Vagina (tissue), 2 donors: ENCODE results near the gene PVALB. TPM values are rescaled to one million over a fixed set of nuclear protein-coding genes. Genes with fewer than 3 reads are reported as not detected.

Source experiments
- DNase-seq, 2 donors: peaks; one replicate each; pipeline ENCODE4 v3.0.0-alpha.2; 2017; ENCODE audit errors: extremely low spot score in 2 of 2
- H3K27ac ChIP-seq: fragments of 200-600 bp; sonication (generic); one replicate; pipeline ENCODE4 v1.5.1; 2019
- H3K27me3 ChIP-seq: fragments of 200-600 bp; sonication (generic); one replicate; pipeline ENCODE4 v1.5.1; 2019
- H3K36me3 ChIP-seq, 2 donors: fragments of 200-600 bp; sonication (generic); one replicate each; pipeline ENCODE4 v1.5.1; 2017 to 2019
- H3K4me1 ChIP-seq: fragments of 200-600 bp; sonication (generic); one replicate; pipeline ENCODE4 v1.5.1; 2019
- H3K4me3 ChIP-seq, 2 donors: fragments of 200-600 bp; sonication (generic); 1 replicate in 1 of 2; 2 replicates in 1 of 2; pipeline ENCODE4 v1.5.1; 2016 to 2019
- H3K9me3 ChIP-seq: fragments of 200-600 bp; sonication (generic); one replicate; pipeline ENCODE4 v1.5.1; 2019
- CTCF ChIP-seq, 3 experiments: fragments of 450-650 bp in 2 of 3; fragments of 200-600 bp in 1 of 3; sonication (generic) in 1 of 3; IDR thresholded peaks; one replicate each; pipeline ENCODE4 v1.5.1; 2017 to 2019; ENCODE audit warnings: antibody characterized with exemption in 3 of 3, mild to moderate bottlenecking in 2 of 3, moderate library complexity in 2 of 3
- POLR2A ChIP-seq, 2 donors: fragments of 450-650 bp; IDR thresholded peaks; one replicate each; pipeline ENCODE4 v1.6.1; 2017; ENCODE audit warnings: antibody characterized with exemption in 2 of 2, mild to moderate bottlenecking in 2 of 2, moderate library complexity in 2 of 2
- POLR2AphosphoS5 ChIP-seq, 2 donors: sonication (generic); formaldehyde crosslinking; IDR thresholded peaks; one replicate each; pipeline ENCODE4 v1.9.0; 2017; ENCODE audit warnings: antibody characterized with exemption in 2 of 2, mild to moderate bottlenecking in 2 of 2, low read depth in 1 of 2; ENCODE audit not compliant: insufficient read depth in 1 of 2
- intact Hi-C: fragments of 100-400 bp; cut with DNase I; formaldehyde crosslinking; loops from one replicate; pipeline ENCODE4 v1.15.1; 2023
- total RNA-seq: library from RNA; depleted of rRNA; stranded (reverse); fragments of >200 nt; gene quantifications from one replicate; pipeline ENCODE4 v1.2.3, GENCODE V29; 2016

The PVALB gene
- total RNA-seq, 1 donor from 2014 or later: not detected

DNA sequence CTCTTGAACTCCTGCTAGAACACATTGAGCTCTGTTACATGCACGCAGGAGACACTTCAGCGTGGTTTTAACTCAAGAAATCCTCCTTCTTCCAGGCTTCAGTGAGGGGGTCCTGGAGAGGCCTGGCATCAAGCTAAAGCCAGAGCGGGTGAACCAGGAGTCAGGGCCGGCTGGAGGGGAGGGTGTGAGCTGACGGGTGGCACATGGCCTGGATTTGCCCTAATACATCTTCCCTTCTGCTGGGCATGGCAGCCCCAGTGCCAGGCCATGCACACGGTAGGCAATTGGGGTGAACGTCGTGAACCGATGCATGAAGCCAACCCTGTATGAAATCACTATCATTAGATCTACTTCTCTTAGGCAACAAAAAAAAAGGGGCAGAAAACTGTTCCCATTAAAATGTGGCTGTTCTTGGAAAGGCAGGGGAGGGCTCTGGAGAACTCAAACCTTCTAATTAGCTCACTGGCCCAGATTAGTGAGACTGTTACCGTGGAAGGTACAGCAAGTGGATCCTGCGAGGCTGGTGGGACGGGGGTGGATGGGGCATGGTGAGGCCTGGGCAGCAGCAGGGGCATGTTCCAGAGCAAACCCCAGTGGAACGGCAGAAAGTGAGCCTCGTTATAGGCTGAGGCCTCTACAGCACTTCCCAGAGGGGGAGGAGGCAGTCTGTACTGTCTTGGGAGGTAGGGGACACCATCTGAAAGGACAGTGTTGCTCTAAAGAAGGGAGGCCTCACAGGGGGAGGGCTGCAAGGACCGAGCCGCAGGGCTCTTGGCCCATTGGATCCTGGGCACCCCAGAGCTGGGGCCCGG lies 51.5 kb downstream of the PVALB start:
- no peaks in the 10 kb centered on the region for H3K36me3 ChIP-seq

GRCh38 chr22:36764641-36765040 lies 52.2 kb downstream of the PVALB start:
- no peak for TF ChIP-seq POLR2A (IDR thresholded peaks at IDR 0.05)
- TF ChIP-seq CTCF (IDR thresholded peaks at IDR 0.05): no peak
- no peak for TF ChIP-seq POLR2AphosphoS5 (IDR thresholded peaks at IDR 0.05; ENCODE audit: insufficient read depth in 1 of 2, low read depth in 1 of 2)
- no peaks in the 10 kb centered on the region for H3K27me3 ChIP-seq
- no peaks in the 10 kb centered on the region for H3K9me3 ChIP-seq
- H3K27ac ChIP-seq: no peak overlapping the region
- no peaks in the 10 kb centered on the region for H3K36me3 ChIP-seq
- no peak for DNase-seq
- H3K4me3 ChIP-seq: no peak overlapping the region
- intact Hi-C loops: no loop called here
- peaks cover 4% of the 10 kb centered on the region for H3K4me1 ChIP-seq

More for the DNA sequence above, 51.5 kb downstream of the PVALB start:
- Histone ChIP-seq H3K9me3 (no peaks in the 10 kb centered on the region), H3K4me3 (no peak overlapping the region), H3K27me3 (no peaks in the 10 kb centered on the region), H3K27ac (no peak overlapping the region), H3K4me1 (peaks cover 4% of the 10 kb centered on the region)
- DNase-seq: no peak
- no peak for TF ChIP-seq POLR2A (IDR thresholded peaks at IDR 0.05)
- no peak for TF ChIP-seq POLR2AphosphoS5 (IDR thresholded peaks at IDR 0.05; ENCODE audit: insufficient read depth in 1 of 2, low read depth in 1 of 2)
- no peak for TF ChIP-seq CTCF (IDR thresholded peaks at IDR 0.05)
- intact Hi-C loops: no loop called here

DNA sequence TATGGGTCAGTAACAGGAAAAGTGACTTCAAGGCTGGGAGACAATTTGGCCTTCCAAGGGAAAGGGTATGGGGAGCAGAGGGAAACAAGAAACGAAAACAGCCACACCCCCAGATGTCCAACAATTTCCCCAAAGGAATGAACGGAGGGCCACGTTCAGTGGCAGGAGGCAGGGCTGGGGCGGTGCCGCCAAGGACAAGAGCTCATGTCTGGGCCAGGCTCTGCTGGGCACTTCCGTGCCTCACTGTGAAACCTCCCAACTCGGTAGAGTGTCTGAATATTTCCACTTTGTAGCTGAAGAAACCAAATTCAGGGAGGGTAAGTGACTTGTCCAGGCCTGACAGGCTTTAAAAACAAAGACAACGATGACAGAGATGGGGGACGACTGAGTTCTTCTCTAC lies 52.8 kb downstream of the PVALB start:
- no peaks in the 10 kb centered on the region for H3K27me3 ChIP-seq
- TF ChIP-seq POLR2AphosphoS5 (IDR thresholded peaks at IDR 0.05; ENCODE audit: insufficient read depth in 1 of 2, low read depth in 1 of 2) (no peak), CTCF (IDR thresholded peaks at IDR 0.05) (no peak), POLR2A (IDR thresholded peaks at IDR 0.05) (no peak)
- H3K4me3 ChIP-seq: no peak overlapping the region
- intact Hi-C loops: no loop called here
- no peaks in the 10 kb centered on the region for H3K9me3 ChIP-seq
- no peaks in the 10 kb centered on the region for H3K36me3 ChIP-seq
- peak overlapping the region; percentile 1 for H3K27ac ChIP-seq
- DNase-seq: peak in 1 of 2 donors; percentile 79
- peaks cover 4% of the 10 kb centered on the region for H3K4me1 ChIP-seq

DNA sequence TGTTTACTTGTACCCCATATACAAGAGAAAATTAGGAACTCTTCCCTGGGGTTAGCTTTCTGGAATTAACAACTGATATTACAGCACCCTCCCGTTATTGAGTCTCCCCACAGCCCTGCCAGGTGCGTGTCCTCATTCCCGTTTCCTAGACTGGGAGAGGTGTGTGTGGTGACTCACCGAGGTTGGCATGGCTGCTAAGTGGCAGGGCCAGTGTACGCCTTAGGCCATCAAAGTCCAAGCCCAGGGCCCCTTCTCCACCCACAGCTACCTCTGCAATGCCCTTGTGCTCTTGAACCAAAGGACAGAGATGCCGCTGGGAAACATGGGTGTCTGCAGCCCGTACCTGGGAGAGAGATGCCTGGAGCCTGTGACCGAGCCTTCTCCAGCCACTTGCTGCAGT lies 53.3 kb downstream of the PVALB start:
- H3K36me3 ChIP-seq: no peaks in the 10 kb centered on the region
- intact Hi-C loops: no loop called here
- H3K27me3 ChIP-seq: no peaks in the 10 kb centered on the region
- H3K9me3 ChIP-seq: no peaks in the 10 kb centered on the region
- no peak overlapping the region for H3K4me3 ChIP-seq
- peaks cover 4% of the 10 kb centered on the region for H3K4me1 ChIP-seq
- H3K27ac ChIP-seq: peak overlapping the region; percentile 1
- TF ChIP-seq POLR2AphosphoS5 (IDR thresholded peaks at IDR 0.05; ENCODE audit: insufficient read depth in 1 of 2, low read depth in 1 of 2) (no peak), POLR2A (IDR thresholded peaks at IDR 0.05) (no peak), CTCF (IDR thresholded peaks at IDR 0.05) (no peak)
- DNase-seq: peak in 1 of 2 donors; percentile 84

GRCh38 chr22:36762687-36763260 lies 54.1 kb downstream of the PVALB start:
- Histone ChIP-seq H3K4me1 (peaks cover 4% of the 10 kb centered on the region), H3K36me3 (no peaks in the 10 kb centered on the region), H3K27me3 (no peaks in the 10 kb centered on the region), H3K27ac (no peak overlapping the region), H3K4me3 (no peak overlapping the region), H3K9me3 (no peaks in the 10 kb centered on the region)
- intact Hi-C loops: no loop called here
- peak in 1 of 2 donors; percentile 37 for TF ChIP-seq POLR2AphosphoS5 (IDR thresholded peaks at IDR 0.05; ENCODE audit: insufficient read depth in 1 of 2, low read depth in 1 of 2)
- TF ChIP-seq POLR2A (IDR thresholded peaks at IDR 0.05): no peak
- no peak for TF ChIP-seq CTCF (IDR thresholded peaks at IDR 0.05)
- no peak for DNase-seq
